Testis (tissue), 3 donors: ENCODE measurements around the gene TPM4. TPM values are rescaled to one million over a fixed set of nuclear protein-coding genes. Genes with fewer than 3 reads are reported as not detected.

ENCODE experiments used
- DNase-seq: peaks from one replicate; pipeline ENCODE4 v3.0.0-alpha.2; 2019
- H3K27ac ChIP-seq, 2 donors: fragments of 200-600 bp; sonication (generic); one replicate each; pipeline ENCODE4 v1.5.1; 2019
- H3K27me3 ChIP-seq: fragments of 200-600 bp; sonication (generic); one replicate; pipeline ENCODE4 v1.5.1; 2019
- H3K36me3 ChIP-seq: fragments of 200-600 bp; sonication (generic); one replicate; pipeline ENCODE4 v1.5.1; 2017; ENCODE audit warnings: low read depth; ENCODE audit errors: missing control alignments
- H3K4me1 ChIP-seq: fragments of 200-600 bp; sonication (generic); one replicate; pipeline ENCODE4 v1.5.1; 2019
- H3K4me3 ChIP-seq, 2 donors: fragments of 200-600 bp; sonication (generic); one replicate each; pipeline ENCODE4 v1.5.1; 2017 to 2019
- H3K9me3 ChIP-seq: fragments of 200-600 bp; sonication (generic); one replicate; pipeline ENCODE4 v1.5.1; 2017
- CTCF ChIP-seq, 3 experiments: fragments of 450-650 bp in 2 of 3; fragments of 200-600 bp in 1 of 3; sonication (generic) in 1 of 3; IDR thresholded peaks; one replicate each; pipeline ENCODE4 v1.5.1; 2016 to 2019; ENCODE audit warnings: antibody characterized with exemption in 3 of 3, mild to moderate bottlenecking in 2 of 3, moderate library complexity in 1 of 3
- POLR2A ChIP-seq: fragments of 450-650 bp; IDR thresholded peaks from one replicate; pipeline ENCODE4 v1.6.1; 2017; ENCODE audit warnings: antibody characterized with exemption, mild to moderate bottlenecking, moderate library complexity
- WGBS, 2 donors: methylation state at CpG; one replicate each; pipeline ENCODE4 v1.1.5; 2018; 5-methylcytosine and 5-hydroxymethylcytosine counted together
- intact Hi-C: fragments of 100-400 bp; cut with DNase I; formaldehyde crosslinking; loops from one replicate; pipeline ENCODE4 v1.15.1; 2023; ENCODE audit warnings: low total_unique reads
- polyA plus RNA-seq: library from polyadenylated mRNA; stranded (reverse); fragments of 350-450 nt; fragmentation: Illumina TruSeq; extraction: RNeasy Lipid Tissue Mini Kit (QIAGEN cat#74804); gene quantifications from one replicate; pipeline ENCODE4 v1.2.3, GENCODE V29; 2014; ENCODE audit warnings: low read depth, low replicate concordance; ENCODE audit not compliant: insufficient read depth
- total RNA-seq, 2 donors: library from RNA; depleted of rRNA; stranded (reverse); fragments of >200 nt; gene quantifications; one replicate each; pipeline ENCODE4 v1.2.3, GENCODE V29; 2016

TPM4 gene
- total and polyA plus RNA-seq, 3 donors from 2014 or later = 212 to 271 (median 227) TPM

- H3K36me3 ChIP-seq = no peaks in the 10 kb centered on the region
- H3K4me1 ChIP-seq = peaks cover 36% of the 10 kb centered on the region
- DNase-seq = peak; percentile 85
- peak overlapping the region; percentile 46 to 58 for H3K4me3 ChIP-seq
- H3K9me3 ChIP-seq = no peaks in the 10 kb centered on the region
- H3K27me3 ChIP-seq = no peaks in the 10 kb centered on the region
- intact Hi-C loops = loop anchor here (10.0 kb wide), 1 partner anchor 47 kb away; the partner anchor contains the start of gene RAB8A
- H3K27ac ChIP-seq = peak overlapping the region; percentile 76 to 87
- TF ChIP-seq POLR2A (no peak), CTCF (IDR thresholded peaks at IDR 0.05) (no peak)
- WGBS, 2 donors = 36 to 38% methylated on average over 34 to 40 of the region's 40 CpGs
These were observed 8.9 kb upstream of the TPM4 start for GRCh38 chr19:16067205-16067938.

- DNase-seq = no peak
- Histone ChIP-seq H3K27me3 (no peaks in the 10 kb centered on the region), H3K9me3 (no peaks in the 10 kb centered on the region), H3K4me1 (peaks cover 36% of the 10 kb centered on the region), H3K27ac (peak overlapping the region; percentile 76 to 100), H3K4me3 (no peak overlapping the region), H3K36me3 (no peaks in the 10 kb centered on the region)
- WGBS, 2 donors = 77 to 84% methylated on average over 10 of the region's 10 CpGs
- no peak for TF ChIP-seq POLR2A
- no peak for TF ChIP-seq CTCF (IDR thresholded peaks at IDR 0.05)
- intact Hi-C loops = loop anchor here (10.0 kb wide), 1 partner anchor 46 kb away; the partner anchor contains the start of gene RAB8A
These were observed 7.5 kb upstream of the TPM4 start for GRCh38 chr19:16068696-16069259.

GRCh38 chr19:16069813-16070365, 6.4 kb upstream of the TPM4 start:
- intact Hi-C loops = loop anchor here (10.0 kb wide), 1 partner anchor 45 kb away; the partner anchor contains the start of gene RAB8A

GRCh38 chr19:16070366-16070990, 5.8 kb upstream of the TPM4 start:
- intact Hi-C loops = no loop called here
- TF ChIP-seq CTCF (IDR thresholded peaks at IDR 0.05) (no peak), POLR2A (no peak)
- H3K4me3 ChIP-seq = no peak overlapping the region
- H3K27ac ChIP-seq = peak overlapping the region; percentile 74 to 100
- no peaks in the 10 kb centered on the region for H3K9me3 ChIP-seq
- no peaks in the 10 kb centered on the region for H3K36me3 ChIP-seq
- 70 to 77% methylated on average over 13 to 16 of the region's 16 CpGs for WGBS, 2 donors
- no peaks in the 10 kb centered on the region for H3K27me3 ChIP-seq
- no peak for DNase-seq
- peaks cover 36% of the 10 kb centered on the region for H3K4me1 ChIP-seq

More at GRCh38 chr19:16069813-16070365, 6.4 kb upstream of the TPM4 start:
- TF ChIP-seq POLR2A (no peak), CTCF (IDR thresholded peaks at IDR 0.05) (no peak)
- no peak for DNase-seq
- H3K9me3 ChIP-seq = no peaks in the 10 kb centered on the region
- no peak overlapping the region for H3K4me3 ChIP-seq
- no peaks in the 10 kb centered on the region for H3K36me3 ChIP-seq
- peaks cover 36% of the 10 kb centered on the region for H3K4me1 ChIP-seq
- 65 to 71% methylated on average over 10 of the region's 10 CpGs for WGBS, 2 donors
- H3K27ac ChIP-seq = peak overlapping the region; percentile 74 to 100
- H3K27me3 ChIP-seq = no peaks in the 10 kb centered on the region
